T1000 (cell line): ENCODE results near the gene AFF1.

Source experiments
- DNase-seq: peaks from one replicate; lab custom pipeline; 2025; ENCODE audit warnings: mixed read lengths; lab: John Stamatoyannopoulos, UW

AFF1 gene

DNA sequence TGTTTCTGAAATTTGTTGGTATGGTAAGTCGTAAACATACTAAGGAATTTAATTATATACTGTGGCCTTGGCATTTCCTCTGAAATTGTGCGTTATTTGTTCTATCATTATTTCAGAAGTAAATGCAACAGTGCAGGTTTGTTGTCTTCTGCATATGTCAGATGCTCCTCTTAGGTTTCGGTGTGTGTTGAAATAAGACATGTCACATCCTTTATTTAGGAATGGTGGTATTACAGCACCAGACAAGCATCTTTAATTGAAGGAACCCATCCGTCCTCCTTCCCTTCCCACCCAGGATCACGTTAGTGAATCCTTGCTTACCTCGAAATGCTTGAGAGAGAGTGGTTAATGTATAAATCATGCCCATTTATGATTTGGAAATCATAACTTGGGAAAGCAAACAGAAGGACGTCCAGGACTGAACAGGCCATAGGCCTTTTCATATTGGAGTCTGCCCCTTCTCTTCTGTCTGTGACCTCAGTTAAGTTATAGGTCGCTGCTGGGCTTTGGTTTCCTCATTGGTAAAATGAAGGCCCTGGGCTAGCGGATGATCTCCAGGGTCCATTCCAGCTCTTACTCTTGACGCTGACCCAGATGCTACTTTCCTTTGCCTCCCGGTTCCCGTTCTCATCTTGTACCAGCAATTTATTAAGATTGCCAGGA is 151.5 kb downstream of the AFF1 start:
- no peak for DNase-seq

DNA sequence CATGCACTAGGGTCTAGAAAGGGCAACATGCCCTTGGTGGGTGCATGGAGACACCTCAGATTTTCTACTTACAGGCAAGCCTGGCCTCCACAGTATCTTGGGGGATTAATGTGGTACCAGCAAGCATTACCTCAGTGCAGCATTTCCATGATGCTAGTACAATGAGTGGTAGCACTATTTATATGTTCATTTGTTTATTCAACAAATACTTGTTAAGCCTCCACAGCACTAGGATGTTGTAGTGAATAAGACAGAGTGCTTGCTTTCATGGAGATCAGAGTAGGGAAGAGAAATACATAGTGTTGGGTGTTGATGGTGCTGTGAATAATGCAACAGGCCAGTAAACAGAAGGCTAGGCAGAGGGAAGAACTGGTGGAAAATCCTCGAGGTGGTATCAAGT is 152.2 kb downstream of the AFF1 start:
- no peak for DNase-seq

DNA sequence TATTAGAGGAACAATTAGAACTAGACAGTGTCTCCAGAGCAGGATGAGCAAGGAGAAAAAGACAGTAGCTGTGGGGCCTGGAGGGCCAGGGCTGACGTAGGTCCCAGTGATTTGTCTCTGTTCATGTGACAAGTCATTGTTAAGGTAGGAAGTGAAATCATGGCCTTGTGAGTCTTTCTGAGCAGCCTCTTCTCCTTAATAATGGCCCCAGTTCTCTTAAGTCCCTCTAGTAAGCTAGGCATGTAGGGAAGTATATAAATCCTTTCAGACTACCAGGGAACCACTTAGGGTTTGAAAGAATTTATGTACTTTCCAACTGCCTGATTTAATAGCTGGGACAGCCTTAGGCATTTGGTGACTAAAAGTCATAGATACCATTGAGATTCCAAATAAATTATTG is 152.6 kb downstream of the AFF1 start:
- DNase-seq: no peak

DNA sequence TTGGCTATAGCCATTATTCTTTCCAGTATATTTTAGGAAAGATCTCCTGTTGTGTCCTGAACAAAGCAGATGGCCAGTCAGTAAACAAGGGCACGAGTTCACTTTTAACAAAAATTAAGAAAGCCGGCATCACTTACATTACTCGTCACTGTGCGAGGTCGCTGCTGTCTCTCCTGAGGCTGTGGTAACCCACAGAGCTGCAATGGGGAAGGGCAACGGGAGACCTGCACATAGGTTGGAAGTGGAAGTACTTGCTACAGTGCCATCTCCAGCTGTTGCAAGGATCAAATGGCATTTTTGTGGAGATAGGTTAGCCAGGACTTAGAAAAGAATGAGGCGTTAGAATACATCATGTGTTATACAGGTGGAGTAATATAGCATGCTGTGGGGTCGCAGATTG is 153.4 kb downstream of the AFF1 start:
- no peak for DNase-seq

DNA sequence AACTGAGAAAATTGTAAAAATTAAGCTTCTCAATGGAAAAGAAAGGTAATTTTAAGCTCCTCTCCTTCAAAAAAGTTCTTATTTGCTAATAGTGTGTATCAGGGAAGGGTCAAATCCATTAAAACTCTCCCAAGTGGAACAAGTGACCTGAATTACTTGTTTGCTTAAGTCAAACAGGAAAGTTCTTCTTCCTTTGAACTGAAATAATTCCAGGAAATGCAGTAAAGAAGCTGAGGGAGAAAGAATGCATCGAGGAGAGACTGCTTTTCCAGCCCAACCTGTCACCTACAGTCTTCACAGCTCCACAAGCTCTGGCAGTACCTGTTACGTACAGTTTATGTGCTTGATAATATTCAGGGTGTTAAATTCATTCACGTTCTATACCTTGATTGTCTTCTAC is 154.6 kb downstream of the AFF1 start:
- DNase-seq: no peak

DNA sequence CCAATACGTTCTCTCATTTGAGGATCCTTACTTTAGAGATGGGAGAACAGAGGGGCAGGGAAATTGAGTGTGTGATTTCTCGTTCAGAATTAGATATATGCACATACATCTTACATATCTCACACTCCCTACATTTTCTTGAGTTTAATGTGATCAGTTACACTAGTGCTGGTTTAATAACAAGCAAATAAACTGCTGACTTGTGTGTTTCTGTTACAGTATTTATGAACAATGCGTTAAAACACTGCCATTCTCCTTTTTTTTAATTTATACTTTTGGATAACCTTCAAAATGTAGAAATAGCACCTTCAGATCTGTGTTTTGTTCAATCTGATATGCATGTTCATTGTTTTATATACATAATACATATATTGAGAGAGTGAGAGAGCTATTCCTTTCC is 155.5 kb downstream of the AFF1 start:
- no peak for DNase-seq

DNA sequence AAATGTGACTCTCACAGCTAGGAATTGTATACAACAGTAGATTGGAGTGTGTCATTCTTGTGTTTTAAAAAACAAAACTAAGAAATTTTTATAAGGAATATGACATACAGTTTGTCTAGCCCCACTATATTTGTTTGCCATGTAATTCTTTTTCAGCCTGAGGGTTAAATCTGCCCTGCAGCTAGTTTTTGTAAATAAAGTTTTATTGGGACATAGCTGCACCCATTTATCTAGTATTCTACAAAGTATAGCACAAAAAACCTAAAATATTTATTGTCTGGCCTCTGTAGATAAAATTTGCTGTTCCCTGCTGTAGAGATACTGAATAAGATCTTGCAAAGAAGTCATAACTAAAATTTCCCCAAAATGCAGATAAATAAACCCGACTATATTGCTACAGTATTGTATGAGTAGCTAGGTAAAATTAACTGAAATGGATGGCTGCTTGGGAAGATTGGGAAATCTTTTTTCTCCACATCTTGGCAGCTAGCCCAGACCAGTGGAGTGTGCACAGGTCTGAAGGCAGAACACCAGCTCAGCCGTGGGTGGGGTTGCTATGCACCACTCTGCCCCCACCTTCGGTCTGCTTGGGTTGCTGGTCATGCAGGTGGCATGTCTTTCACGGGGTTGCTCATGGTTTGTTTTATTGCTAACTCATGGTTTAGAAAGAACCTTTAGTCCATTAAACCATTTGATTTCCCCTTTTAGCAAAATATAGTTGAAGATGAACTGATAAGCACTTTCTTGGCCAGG is 157.8 kb downstream of the AFF1 start:
- DNase-seq: peak; percentile 61

DNA sequence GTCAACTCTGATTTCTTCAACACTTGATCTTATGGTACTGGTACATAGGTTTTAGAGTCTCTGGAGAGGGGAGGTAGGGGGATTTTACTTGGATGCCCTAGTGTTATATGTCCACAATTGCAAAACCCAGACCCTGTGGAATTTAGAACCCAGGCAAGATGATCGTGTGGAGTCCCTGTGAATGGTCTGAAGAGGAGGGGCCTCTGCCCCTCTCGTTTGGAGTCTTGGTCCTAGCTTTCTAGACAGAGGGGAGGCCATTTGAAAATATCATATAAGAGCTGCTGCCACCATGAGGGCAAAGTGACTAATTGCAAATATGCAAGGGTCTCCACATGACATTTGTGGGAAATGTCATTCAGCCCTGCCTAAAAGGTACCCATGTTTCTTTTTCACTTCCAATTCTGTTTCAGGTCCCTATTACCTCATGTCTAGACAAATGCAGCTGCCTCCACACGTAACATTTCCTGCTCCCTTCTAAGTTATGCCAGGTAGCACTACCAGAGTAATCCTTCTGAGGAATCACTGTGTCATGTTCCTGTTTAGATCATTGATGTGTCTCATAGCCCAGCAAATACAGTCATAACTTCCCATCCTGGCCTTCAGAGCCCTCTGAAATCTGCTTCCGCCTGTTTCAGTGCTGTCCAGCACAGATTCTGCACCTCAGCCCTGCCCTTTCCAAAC is 158.8 kb downstream of the AFF1 start:
- DNase-seq: peak; percentile 0

DNA sequence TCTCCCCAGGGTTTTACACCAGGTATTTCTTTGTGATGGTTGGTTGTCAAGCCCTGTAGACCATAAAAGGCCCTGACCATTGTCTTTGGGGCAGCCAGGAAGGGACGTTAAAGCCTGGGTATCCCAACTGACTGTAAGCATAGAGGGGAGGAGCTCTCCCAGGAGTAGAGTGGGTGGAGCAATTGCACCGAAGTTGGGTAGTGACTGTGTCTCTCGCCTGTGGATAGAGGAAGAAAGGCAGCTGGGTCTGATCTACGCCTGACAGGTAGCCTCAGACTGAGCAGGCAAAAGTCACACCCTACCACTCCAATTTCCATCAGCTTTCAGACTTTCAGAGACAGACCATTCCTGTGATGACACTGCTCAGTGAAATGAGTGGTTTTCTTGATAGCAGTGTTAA is 162.3 kb downstream of the AFF1 start:
- DNase-seq: no peak

DNA sequence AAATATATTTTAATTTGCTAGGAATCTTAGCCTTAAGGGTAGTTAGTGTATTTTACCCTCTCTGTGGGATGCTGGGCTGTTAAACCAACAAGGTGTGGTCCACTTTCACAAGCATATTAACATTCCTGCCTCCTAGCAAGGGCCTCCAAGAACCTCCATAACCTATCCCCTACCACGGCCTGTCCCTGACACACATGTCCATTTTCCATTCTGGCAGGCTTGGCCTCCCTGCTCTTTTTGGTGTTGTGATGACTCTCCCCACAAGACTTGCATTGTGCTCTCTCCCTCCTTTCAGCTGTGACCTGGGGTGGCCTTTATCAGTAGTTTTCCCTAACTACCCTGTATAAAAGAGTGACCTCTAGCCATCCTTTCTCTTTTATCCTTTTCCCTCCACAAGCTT is 165.4 kb downstream of the AFF1 start:
- no peak for DNase-seq

DNA sequence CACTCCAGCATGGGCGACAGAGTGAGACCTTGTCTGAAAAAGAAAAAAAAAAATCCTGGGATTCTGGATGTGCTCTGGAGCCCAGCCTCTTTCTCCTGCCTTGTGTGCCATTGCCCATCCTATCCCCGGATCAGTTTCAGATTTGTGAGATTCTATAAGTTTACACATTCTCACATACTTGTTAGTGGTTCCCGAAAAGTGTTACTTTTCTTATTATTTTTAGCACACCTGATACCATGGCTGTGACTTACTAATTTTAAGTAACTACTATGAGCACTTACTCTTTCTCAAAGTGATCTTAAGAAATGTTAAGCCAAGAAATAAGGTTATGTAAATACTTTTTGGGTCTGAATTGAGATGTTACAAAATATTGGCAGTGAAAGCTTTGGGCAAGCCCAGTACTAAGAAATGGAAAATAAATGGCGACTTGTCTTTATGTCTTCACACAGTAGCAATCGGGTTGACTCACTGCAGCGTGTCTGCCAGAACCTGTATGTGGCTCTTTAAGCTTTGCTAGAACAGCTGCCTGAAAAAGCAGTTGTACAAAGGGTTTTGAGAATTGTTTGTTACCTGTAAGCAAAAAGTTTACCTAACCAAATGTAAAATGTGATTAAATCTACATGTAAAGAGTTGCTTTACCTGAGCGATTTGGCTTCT is 166.9 kb downstream of the AFF1 start:
- no peak for DNase-seq

DNA sequence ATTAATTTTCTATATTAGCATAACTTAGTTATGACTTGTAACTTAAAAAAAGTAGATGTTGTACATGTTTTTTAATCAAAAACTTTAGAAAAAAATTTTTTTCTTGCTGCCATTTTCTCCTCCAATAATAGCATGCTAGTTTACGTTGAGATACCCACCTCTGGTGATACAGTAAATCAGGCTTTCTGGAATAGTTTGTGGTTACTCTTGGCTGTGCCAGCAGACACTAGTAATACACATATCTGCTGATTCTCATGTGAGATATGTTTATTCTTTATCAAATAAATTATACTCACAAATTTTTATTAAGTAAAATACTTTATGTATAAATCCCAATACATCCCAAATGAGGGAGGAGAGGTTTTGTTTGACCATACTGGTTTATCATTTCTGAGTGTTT is 168.3 kb downstream of the AFF1 start:
- no peak for DNase-seq

DNA sequence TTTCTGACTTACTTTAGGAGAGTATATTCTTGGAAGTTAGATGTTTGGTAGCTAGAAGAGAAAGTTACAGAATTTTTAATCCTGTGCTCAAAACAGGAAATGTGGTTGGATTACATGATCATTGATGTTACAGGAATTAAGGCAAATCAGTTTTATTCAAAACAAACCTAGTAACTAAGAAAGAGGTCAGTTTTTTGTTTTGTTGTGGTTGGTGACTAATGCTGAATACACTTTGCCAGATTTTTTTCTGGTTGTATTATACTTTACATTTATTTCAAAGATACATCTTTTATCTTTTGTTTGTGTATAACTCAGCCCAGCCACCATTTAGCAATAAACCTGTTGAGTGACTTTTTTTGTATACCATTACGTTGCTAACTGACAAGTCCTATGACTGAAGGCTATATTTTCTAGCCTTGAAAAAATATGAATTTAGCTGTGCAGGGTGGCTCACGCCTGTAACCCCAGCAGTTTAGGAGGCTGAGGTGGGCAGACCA is 168.9 kb downstream of the AFF1 start:
- DNase-seq: no peak

DNA sequence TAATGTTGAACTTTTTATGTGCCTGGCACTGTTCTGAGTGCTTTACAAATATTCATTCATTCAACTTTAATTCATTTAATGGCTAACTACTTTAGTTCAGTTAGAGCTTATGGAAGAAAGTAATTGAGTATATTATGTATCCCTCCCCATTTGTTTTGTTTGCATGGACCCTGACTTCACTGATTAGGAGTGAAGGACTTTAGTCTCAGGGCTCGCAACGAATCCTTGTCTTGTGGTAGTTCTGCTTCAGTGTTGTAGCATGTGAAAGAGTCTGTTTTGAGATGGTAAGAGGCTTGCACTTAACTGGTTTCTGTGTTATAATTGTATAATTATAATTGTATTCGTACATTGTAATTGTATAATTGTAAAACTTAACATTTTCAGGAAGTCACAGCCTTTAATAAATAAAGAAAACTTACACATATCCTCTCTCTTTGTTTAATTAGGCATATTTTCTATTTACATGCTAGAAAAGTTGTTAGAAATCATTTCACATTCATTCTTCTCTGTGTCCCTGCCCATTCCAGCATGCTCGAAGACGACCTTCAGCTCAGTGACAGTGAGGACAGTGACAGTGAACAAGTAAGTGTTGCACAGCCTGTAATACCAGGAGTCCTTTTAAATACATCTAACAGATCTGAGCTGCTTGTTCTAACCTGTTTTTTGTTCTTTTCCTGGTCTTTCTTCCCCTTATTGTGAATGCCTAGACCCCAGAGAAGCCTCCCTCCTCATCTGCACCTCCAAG is 170.5 kb downstream of the AFF1 start:
- DNase-seq: no peak

DNA sequence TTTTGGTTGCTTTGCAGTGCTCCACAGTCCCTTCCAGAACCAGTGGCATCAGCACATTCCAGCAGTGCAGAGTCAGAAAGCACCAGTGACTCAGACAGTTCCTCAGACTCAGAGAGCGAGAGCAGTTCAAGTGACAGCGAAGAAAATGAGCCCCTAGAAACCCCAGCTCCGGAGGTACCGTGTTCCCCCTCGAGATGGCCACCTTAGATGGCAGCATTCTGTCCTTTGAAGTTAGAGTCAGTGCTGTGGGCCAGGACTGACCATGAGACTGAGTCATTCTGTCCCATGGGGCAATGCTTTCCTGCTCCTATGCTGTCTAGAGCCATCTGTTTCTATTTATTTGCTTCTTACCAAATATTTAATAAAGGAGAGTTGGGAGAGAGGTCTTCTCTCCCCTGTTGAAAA is 173.3 kb downstream of the AFF1 start:
- peak; percentile 77 for DNase-seq

DNA sequence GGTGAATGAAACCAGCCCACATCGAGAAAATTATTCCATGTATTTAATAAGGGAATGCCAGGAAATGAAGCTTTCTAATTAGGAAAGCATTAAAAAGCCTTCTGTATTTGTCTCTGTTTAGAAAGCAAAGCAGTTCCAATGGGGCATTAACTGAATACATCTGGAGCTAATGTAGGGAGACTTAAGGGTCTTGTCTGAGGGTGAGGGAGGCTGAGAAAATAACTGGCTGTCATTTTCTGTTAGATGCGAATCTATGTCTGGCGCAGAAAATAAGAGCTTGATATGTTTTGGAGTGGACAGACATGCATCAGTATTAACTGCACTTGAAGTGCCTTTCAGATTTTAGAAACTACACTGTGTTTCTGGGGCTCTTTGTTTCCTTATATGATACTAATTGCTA is 174.3 kb downstream of the AFF1 start:
- no peak for DNase-seq

DNA sequence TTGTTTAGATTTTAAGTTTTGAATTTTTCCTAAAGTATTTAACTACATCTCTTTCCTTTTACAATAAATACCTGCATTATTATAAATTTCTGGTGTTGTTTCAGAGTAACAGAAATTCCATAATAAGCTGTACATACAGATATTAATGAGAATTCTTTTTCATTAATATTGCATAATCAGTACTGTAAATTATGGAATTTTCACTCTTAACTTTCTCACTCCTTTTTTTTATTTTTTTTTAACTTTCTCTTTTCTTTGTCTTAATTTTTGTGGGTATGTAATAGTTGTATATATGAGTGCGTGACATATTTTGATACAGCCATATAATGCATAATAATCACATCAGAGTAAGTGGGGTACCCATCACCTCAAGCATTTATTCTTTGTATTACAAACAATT is 175.1 kb downstream of the AFF1 start:
- DNase-seq: no peak

DNA sequence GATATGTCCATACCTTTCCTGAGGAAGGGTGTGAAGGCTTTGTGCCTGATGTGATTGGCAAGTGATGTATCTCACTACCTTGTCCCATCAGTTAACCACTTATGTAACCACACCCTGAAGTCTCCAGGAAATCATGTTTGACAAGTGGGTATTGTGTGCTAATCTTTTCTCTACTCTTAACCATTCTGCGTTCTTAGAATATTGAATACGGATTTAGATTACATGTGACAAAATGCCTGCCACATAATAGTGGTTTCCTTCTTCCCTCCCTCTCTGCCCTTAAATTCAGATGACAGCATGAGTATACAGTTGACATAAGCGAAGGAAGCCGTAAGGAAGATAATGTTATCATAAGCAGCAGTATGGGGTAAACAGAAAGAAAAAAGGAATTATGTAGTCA is 177.3 kb downstream of the AFF1 start:
- DNase-seq: no peak

DNA sequence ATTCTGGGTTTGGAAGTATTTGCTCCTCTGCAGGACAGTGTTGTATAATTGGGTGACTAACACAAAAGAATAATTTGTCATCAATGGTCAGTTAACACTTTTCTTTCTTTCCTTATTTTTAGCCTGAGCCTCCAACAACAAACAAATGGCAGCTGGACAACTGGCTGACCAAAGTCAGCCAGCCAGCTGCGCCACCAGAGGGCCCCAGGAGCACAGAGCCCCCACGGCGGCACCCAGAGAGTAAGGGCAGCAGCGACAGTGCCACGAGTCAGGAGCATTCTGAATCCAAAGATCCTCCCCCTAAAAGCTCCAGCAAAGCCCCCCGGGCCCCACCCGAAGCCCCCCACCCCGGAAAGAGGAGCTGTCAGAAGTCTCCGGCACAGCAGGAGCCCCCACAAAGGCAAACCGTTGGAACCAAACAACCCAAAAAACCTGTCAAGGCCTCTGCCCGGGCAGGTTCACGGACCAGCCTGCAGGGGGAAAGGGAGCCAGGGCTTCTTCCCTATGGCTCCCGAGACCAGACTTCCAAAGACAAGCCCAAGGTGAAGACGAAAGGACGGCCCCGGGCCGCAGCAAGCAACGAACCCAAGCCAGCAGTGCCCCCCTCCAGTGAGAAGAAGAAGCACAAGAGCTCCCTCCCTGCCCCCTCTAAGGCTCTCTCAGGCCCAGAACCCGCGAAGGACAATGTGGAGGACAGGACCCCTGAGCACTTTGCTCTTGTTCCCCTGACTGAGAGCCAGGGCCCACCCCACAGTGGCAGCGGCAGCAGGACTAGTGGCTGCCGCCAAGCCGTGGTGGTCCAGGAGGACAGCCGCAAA is 179.6 kb downstream of the AFF1 start:
- DNase-seq: no peak

DNA sequence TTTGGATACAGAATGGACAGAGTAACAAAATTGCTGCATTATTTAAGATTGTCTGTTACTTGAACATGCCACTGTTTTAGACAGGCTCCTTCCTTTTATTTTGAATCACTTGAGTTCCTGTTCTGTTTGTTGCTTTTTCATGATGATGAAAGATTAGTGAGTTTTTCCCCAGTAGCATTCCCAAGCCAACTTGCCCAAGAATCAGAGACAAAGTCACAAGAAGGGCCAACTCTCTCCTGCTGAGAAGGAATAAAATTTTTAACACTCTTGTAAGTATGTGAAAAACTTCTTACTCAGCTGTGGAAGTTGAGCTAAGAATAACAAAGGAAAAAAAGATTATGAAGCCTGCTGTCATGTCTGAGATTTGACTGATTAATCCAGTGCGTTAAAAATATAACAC is 181.4 kb downstream of the AFF1 start:
- DNase-seq: no peak
